Epithelial cell of proximal tubule (primary cell): ENCODE data around the gene C1QL1. TPM values are rescaled to one million over a fixed set of nuclear protein-coding genes. Genes with fewer than 3 reads are reported as not detected.

Source experiments
- DNase-seq: peaks from one replicate; pipeline ENCODE4 v3.0.0-alpha.2; 2011; ENCODE audit warnings: low read depth
- H3K4me3 ChIP-seq: 2 replicates; pipeline ENCODE4 v1.5.1; 2011; ENCODE audit warnings: low read depth, mild to moderate bottlenecking, low read length
- CTCF ChIP-seq: conservative IDR thresholded peaks from 2 replicates; pipeline ENCODE4 v1.5.1; 2012; ENCODE audit warnings: low read depth, mild to moderate bottlenecking, low read length
- total RNA-seq: library from RNA; depleted of rRNA; stranded (reverse); fragments of >200 nt; gene quantifications from 2 replicates; pipeline ENCODE4 v1.2.3, GENCODE V29; 2015

Gene C1QL1
- total RNA-seq, 1 donor from 2014 or later, result not detected

- TF ChIP-seq CTCF, result no peak
- no peak overlapping the region for H3K4me3 ChIP-seq
- no peak for DNase-seq
Measured at GRCh38 chr17:44919411-44919810, 48.7 kb downstream of the C1QL1 start.

DNA sequence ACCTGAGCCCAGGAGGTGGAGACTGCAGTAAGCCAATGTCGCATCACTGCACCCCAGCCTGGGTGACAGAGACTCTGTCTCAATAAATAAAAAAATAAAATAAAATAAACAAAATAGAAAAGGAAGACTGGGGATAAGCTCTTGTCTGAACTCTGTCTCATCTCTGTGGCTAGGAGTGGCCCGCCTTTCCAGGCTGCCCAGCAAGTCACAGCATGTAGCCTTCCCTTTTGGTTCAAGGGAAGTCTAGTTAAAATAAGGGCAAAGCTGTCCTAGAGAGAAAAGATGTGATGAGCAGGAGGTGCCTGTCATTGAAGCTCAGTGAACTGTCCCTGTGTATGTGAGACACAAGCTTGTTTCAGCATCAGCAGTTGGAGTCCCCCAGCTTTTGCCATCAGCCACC lies 50.1 kb downstream of the C1QL1 start:
- H3K4me3 ChIP-seq, result no peak overlapping the region
- TF ChIP-seq CTCF, result no peak
- no peak for DNase-seq

- DNase-seq, result no peak
- H3K4me3 ChIP-seq, result no peak overlapping the region
- TF ChIP-seq CTCF, result no peak
Measured at GRCh38 chr17:44917456-44917855, 50.6 kb downstream of the C1QL1 start.

DNA sequence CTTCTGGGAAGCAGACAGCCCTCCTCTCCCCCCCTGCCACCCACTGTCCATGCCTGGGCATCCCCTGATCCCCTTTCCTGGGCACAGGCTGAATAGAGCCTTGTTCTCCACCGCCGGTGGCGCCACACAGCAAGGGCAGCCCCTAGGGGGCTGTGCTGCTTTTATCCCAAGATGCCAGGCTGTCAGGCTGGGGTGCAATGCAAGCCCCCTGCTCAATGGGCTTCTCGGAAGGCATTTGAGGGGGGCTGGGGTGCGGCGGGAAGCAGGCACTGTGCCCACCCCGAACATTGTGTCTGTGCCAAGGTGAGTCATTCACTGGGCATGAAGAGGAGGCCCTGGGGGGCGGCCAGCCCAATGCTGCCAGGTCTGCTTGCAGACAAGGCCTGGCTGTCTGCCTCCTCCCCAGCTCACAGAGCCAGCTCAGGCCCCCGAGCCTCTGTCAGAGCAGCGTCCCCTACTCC lies 51.3 kb downstream of the C1QL1 start:
- H3K4me3 ChIP-seq, result no peak overlapping the region
- DNase-seq, result no peak
- no peak for TF ChIP-seq CTCF

DNA sequence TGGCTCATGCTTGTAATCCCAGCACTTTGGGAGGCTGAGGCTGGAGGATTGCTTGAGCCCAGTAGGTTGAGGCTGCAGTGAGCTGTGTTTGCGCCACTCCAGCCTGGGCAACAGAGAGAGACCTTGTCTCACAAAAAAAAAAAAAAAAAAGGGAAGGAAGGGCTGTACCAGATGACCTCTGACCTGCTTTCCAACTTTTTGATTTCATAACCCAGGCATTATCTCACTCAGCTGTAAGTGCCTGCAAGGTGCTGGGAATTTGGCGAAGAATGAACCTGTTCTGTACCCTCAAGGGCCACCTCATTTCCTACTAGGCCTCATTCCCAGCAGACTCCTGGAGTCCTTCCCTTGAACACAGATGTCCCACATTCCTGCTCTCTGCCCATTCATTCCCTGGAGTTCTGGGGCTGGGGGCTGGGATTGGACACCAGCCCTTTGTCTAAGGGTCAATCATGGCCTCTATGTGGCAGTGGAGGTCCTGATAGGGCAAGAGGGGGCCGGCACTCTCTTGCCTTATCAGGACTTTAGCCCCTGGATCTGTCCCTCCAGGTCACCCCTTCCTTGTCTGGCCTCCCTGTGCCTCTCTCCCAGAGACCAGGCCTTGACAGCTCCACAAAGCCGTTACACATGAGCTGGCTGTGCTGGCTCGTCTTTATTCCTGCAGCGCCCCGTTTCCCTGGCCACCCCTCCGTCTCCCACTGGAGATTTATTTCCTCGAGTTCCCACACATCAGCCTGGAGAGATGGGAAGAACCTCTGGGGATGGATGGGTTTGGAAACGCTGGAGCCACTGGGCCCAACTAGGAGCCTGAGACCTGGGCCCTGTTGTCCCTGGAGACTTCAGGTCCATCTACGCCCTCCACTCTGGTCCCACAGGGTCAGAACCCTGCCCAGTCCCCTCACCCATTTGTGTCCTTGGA lies 52.0 kb downstream of the C1QL1 start:
- no peak for DNase-seq
- TF ChIP-seq CTCF, result no peak
- H3K4me3 ChIP-seq, result no peak overlapping the region

- no peak for TF ChIP-seq CTCF
- H3K4me3 ChIP-seq, result no peak within 1 kb of the TSS
- DNase-seq, result no peak
Measured at GRCh38 chr17:44915321-44915726, 52.8 kb downstream of the C1QL1 start, which contains the start of gene GFAP. TSS of gene GFAP (minus strand) at chr17:44915500. CDS start at chr17:44915486, 14 bp downstream.
